HepG2 (cell line): ENCODE measurements around the gene BROX. TPM values are rescaled to one million over a fixed set of nuclear protein-coding genes. Genes with fewer than 3 reads are reported as not detected.

Source experiments
- BHLHE40 ChIP-seq: IDR thresholded peaks from 2 replicates; pipeline ENCODE4 v1.6.1; 2011; ENCODE audit warnings: low read length, improper control_type of control experiment
- EEA1 ChIP-seq: sonication (generic); formaldehyde crosslinking; IDR thresholded peaks from 2 replicates; pipeline ENCODE4 v1.5.1; 2020; ENCODE audit warnings: mild to moderate bottlenecking, missing genetic modification reagents, borderline replicate concordance
- FOXM1 ChIP-seq: sonication (generic); formaldehyde crosslinking; IDR thresholded peaks from 2 replicates; pipeline ENCODE4 v1.5.0; 2020; ENCODE audit warnings: missing genetic modification reagents
- HOXD1 ChIP-seq: sonication (generic); formaldehyde crosslinking; IDR thresholded peaks from 2 replicates; pipeline ENCODE4 v1.5.0; 2020; ENCODE audit warnings: missing genetic modification reagents
- KDM2A ChIP-seq: sonication (generic); formaldehyde crosslinking; IDR thresholded peaks from 2 replicates; pipeline ENCODE4 v1.4.0; 2020; ENCODE audit warnings: low read depth, missing genetic modification reagents, borderline replicate concordance
- LCORL ChIP-seq, 2 experiments: fragments of 450-650 bp in 1 of 2; sonication (generic) in 1 of 2; formaldehyde crosslinking in 1 of 2; IDR thresholded peaks; 2 replicates each; pipeline versions ENCODE4 v1.5.0 to v1.6.1; 2017 to 2020; ENCODE audit warnings: antibody characterized with exemption in 1 of 2, missing genetic modification reagents in 1 of 2
- PPARG ChIP-seq: conservative IDR thresholded peaks from 2 replicates; pipeline ENCODE4 v1.6.1; 2016; ENCODE audit warnings: missing biosample characterization, missing genetic modification reagents
- SIN3A ChIP-seq: IDR thresholded peaks from 2 replicates; pipeline ENCODE4 v1.6.1; 2011; ENCODE audit warnings: low read depth, mild to moderate bottlenecking, control low read depth, low read length, borderline replicate concordance
- TIGD3 ChIP-seq: sonication (generic); formaldehyde crosslinking; IDR thresholded peaks from 2 replicates; pipeline ENCODE4 v1.5.1; 2020; ENCODE audit warnings: mild to moderate bottlenecking, missing genetic modification reagents, borderline replicate concordance
- USF2 ChIP-seq, 2 experiments: sonication (generic) in 1 of 2; formaldehyde crosslinking in 1 of 2; IDR thresholded peaks; 2 replicates each; pipeline versions ENCODE4 v1.5.1 to v1.6.1; 2011 to 2020; ENCODE audit warnings: borderline replicate concordance in 1 of 2, low read depth in 1 of 2, low read length in 1 of 2, mild to moderate bottlenecking in 1 of 2, missing genetic modification reagents in 1 of 2, moderate library complexity in 1 of 2
- ZNF33B ChIP-seq: sonication (generic); formaldehyde crosslinking; IDR thresholded peaks from 2 replicates; pipeline ENCODE4 v1.5.1; 2020; ENCODE audit warnings: mild to moderate bottlenecking, missing genetic modification reagents
- ZNF691 ChIP-seq: sonication (generic); formaldehyde crosslinking; IDR thresholded peaks from 2 replicates; pipeline ENCODE4 v1.4.0; 2020; ENCODE audit warnings: missing genetic modification reagents, low read depth, mild to moderate bottlenecking, borderline replicate concordance
- ZSCAN5A ChIP-seq: sonication (generic); formaldehyde crosslinking; IDR thresholded peaks from 2 replicates; pipeline ENCODE4 v1.8.0; 2022; ENCODE audit warnings: mild to moderate bottlenecking, missing genetic modification reagents, borderline replicate concordance
- polyA plus RNA-seq, 8 experiments: library from polyadenylated mRNA; depleted of rRNA in 3 of 8; stranded (reverse) in 7 of 8; unstranded in 1 of 8; fragments of >200 nt; fragmentation: Illumina TruSeq in 4 of 8; extraction: Trizol in 4 of 8; gene quantifications; 2 replicates each; pipeline versions ENCODE4 v1.2.1 to v1.2.3, GENCODE V29; 2011 to 2016; ENCODE audit warnings: low read depth in 4 of 8, missing spikeins in 1 of 8, mixed read lengths in 1 of 8; ENCODE audit not compliant: insufficient read depth in 1 of 8
- total RNA-seq, 5 experiments: library from RNA; depleted of rRNA; stranded (reverse); fragments of >200 nt; fragmentation: Illumina TruSeq; extraction: Trizol; gene quantifications; 2 replicates each; pipeline ENCODE4 v1.2.3, GENCODE V29; 2016; ENCODE audit warnings: low read depth in 1 of 5
- TF ChIP-seq, protein P1 (sequence below): sonication (generic); formaldehyde crosslinking; IDR thresholded peaks from 2 replicates; pipeline ENCODE4 v1.5.1; 2020; ENCODE audit warnings: mild to moderate bottlenecking, missing genetic modification reagents
- TF ChIP-seq, protein P2 (sequence below): sonication (generic); formaldehyde crosslinking; IDR thresholded peaks from 2 replicates; pipeline ENCODE4 v1.8.1; 2023; ENCODE audit warnings: mild to moderate bottlenecking, moderate library complexity, missing genetic modification reagents

BROX gene
- total and polyA plus RNA-seq, 2 of the 13 experiments (the other 11 are each of a cell fraction or from before 2014, with no cell fraction given), result 4.4 to 33.2 TPM

DNA sequence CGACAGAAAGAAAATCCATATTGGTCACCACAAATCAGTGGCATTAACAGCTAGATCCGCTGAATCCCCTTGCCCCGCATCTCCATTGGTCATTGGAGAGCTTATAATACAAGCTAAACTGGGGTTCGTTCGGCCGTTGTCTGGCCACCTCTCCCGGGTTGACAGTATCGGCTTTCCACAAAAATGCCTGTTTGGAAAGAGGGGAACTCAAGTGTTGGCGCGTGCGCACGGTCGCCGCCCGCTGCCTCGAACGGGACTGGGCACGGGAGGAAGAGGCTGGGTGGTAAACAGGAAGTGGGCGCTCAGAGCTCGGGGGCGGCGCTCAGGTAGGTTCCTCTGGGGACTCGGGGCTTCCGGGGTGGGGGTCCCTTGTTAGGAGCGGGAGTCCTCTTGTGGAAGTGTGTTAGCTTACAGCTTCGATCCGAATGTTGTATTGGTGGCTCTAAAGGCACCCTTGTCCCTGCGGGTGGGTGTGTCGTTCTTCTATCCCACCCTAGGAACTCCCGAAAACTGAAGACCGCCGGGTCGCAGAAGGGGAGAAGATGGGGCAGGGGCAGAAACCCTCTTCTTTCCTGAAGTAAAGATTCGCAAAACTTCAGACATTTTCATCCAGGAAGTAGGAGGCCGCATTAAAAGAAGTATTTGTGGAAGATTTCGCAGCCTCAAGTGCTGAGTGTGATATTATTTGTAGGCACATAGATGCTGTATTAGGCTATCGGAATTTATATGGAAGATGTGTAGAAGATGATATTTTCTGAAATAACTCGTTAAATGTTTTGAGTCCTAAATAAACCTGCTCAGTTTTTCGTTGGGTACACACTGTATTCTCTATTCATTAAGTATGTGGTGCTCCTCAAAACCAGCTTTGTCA, 962 bp downstream of the BROX start (continued):
- TF ChIP-seq KDM2A (CRISPR knock-in tag), result peak; percentile 40; the same call in 1 of the 2 replicates
- no peak for TF ChIP-seq EEA1 (CRISPR knock-in tag)
- TF ChIP-seq, protein P1, sequence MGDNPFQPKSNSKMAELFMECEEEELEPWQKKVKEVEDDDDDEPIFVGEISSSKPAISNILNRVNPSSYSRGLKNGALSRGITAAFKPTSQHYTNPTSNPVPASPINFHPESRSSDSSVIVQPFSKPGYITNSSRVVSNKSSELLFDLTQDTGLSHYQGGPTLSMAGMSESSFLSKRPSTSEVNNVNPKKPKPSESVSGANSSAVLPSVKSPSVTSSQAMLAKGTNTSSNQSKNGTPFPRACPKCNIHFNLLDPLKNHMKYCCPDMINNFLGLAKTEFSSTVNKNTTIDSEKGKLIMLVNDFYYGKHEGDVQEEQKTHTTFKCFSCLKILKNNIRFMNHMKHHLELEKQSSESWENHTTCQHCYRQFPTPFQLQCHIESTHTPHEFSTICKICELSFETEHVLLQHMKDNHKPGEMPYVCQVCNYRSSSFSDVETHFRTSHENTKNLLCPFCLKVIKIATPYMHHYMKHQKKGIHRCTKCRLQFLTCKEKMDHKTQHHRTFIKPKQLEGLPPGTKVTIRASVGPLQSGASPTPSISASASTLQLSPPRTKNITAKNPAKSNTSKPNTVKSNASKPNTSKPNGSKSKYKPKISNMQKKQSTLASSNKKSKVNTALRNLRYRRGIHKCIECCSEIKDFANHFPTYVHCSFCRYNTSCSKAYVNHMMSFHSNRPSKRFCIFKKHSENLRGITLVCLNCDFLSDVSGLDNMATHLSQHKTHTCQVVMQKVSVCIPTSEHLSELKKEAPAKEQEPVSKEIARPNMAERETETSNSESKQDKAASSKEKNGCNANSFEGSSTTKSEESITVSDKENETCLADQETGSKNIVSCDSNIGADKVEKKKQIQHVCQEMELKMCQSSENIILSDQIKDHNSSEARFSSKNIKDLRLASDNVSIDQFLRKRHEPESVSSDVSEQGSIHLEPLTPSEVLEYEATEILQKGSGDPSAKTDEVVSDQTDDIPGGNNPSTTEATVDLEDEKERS (CRISPR knock-in tag), result peak; percentile 45; the same call in 1 of the 2 replicates
- no peak for TF ChIP-seq HOXD1 (CRISPR knock-in tag)
- TF ChIP-seq TIGD3 (CRISPR knock-in tag), result 0 out of 2 replicates have a peak, but pooled peaks have one; percentile 51
- no peak for TF ChIP-seq FOXM1 (CRISPR knock-in tag)
- no peak; the same call in 1 of the 2 replicates for TF ChIP-seq ZSCAN5A (CRISPR knock-in tag)
- no peak for TF ChIP-seq LCORL (IDR thresholded peaks at IDR 0.05)
- peak; percentile 66 for TF ChIP-seq LCORL (CRISPR knock-in tag; IDR thresholded peaks at IDR 0.05)
- TF ChIP-seq BHLHE40, result peak; percentile 96
- 0 out of 2 replicates have a peak, but pooled peaks have one; percentile 32 for TF ChIP-seq SIN3A
- no peak for TF ChIP-seq USF2 (IDR thresholded peaks at IDR 0.05; ENCODE audit: low read depth, low read length)
- TF ChIP-seq USF2 (CRISPR knock-in tag; IDR thresholded peaks at IDR 0.05; ENCODE audit: borderline replicate concordance), result no peak
- no peak for TF ChIP-seq PPARG (CRISPR knock-in tag)
- TF ChIP-seq ZNF33B (CRISPR knock-in tag), result no peak
- TF ChIP-seq, protein P2, sequence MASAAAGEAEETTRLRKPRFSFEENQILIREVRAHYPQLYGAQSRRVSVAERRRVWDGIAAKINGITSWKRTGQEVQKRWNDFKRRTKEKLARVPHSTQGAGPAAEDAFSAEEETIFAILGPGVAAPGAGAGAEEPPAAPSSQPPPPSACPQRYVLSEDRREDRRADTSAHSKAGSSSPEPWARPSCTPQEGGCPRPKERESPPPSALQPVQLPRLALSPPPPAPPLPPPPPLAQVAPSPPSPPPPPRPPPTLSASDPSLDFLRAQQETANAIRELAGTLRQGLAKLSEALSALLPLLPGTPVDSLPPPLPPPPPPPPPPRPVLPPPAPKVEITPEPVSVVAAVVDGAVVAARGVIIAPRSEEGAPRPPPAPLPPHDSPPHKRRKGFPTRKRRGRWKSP, result 0 out of 2 replicates have a peak, but pooled peaks have one; percentile 54
- 0 out of 2 replicates have a peak, but pooled peaks have one; percentile 42 for TF ChIP-seq ZNF691 (CRISPR knock-in tag)
